Caco-2 (cell line): ENCODE results near the gene SIT1. TPM values are rescaled to one million over a fixed set of nuclear protein-coding genes. Genes with fewer than 3 reads are reported as not detected.

Experiments
- BruUV-seq: library from RNA; stranded (reverse); fragments of 400-500 nt; replicated peaks from 2 replicates; lab custom pipeline; 2021; lab: Mats Ljungman, UMichigan
- CTCF ChIA-PET: fragments of 300-600 bp; sonication (Branson Sonifier 250); formaldehyde crosslinking; loops from one replicate; lab custom pipeline; 2022; ENCODE audit warnings: antibody characterized with exemption; lab: Charles Lee
- POLR2A ChIA-PET: fragments of 300-600 bp; sonication (Branson Sonifier 250); formaldehyde crosslinking; loops from one replicate; lab custom pipeline; 2022; ENCODE audit warnings: antibody characterized with exemption; lab: Charles Lee
- DNase-seq, 2 experiments: peaks; one replicate each; pipeline versions ENCODE4 v3.0.0 to v3.0.0-alpha.2; 2020 to 2022
- H3K27me3 ChIP-seq: replicated peaks from 2 replicates; pipeline ENCODE4 v1.6.0; 2011; ENCODE audit warnings: low read length; ENCODE audit not compliant: control insufficient read depth, insufficient read depth
- H3K36me3 ChIP-seq: 2 replicates; pipeline ENCODE4 v1.5.1; 2011; ENCODE audit warnings: low read length; ENCODE audit not compliant: control insufficient read depth, insufficient read depth
- H3K4me1 ChIP-seq: fragments of 250-450 bp; sonication (Bioruptor Pico); 2 replicates; pipeline ENCODE4 v1.5.1; 2020; ENCODE audit warnings: mild to moderate bottlenecking
- H3K4me3 ChIP-seq: 2 replicates; pipeline ENCODE4 v1.5.1; 2011; ENCODE audit warnings: low read depth, mild to moderate bottlenecking, control low read depth, low read length
- H3K9me3 ChIP-seq: fragments of 250-450 bp; sonication (Bioruptor Pico); 2 replicates; pipeline ENCODE4 v1.5.1; 2020; ENCODE audit warnings: mild to moderate bottlenecking, moderate library complexity
- H3K27ac Mint-ChIP-seq: one replicate; pipeline ENCODE4 v1.8.0; 2022; ENCODE audit warnings: mixed read lengths; ENCODE audit not compliant: unreplicated experiment
- H3K27me3 Mint-ChIP-seq: one replicate; pipeline ENCODE4 v1.8.0; 2022; ENCODE audit warnings: mixed read lengths; ENCODE audit not compliant: insufficient read depth, unreplicated experiment
- H3K36me3 Mint-ChIP-seq: one replicate; pipeline ENCODE4 v1.8.0; 2022; ENCODE audit warnings: mild to moderate bottlenecking, mixed read lengths; ENCODE audit not compliant: insufficient read depth, unreplicated experiment
- H3K4me1 Mint-ChIP-seq: one replicate; pipeline ENCODE4 v1.8.0; 2022; ENCODE audit warnings: low read depth, mixed read lengths; ENCODE audit not compliant: unreplicated experiment
- H3K4me3 Mint-ChIP-seq: one replicate; pipeline ENCODE4 v1.8.0; 2022; ENCODE audit warnings: mild to moderate bottlenecking, moderate library complexity, mixed read lengths; ENCODE audit not compliant: unreplicated experiment
- H3K9me3 Mint-ChIP-seq: one replicate; pipeline ENCODE4 v1.8.0; 2022; ENCODE audit warnings: mixed read lengths; ENCODE audit not compliant: unreplicated experiment
- intact Hi-C: fragments of 100-400 bp; cut with micrococcal nuclease; formaldehyde crosslinking; loops from one replicate; pipeline ENCODE4 v1.10.0; 2022; ENCODE audit not compliant: unreplicated experiment
- total RNA-seq: library from RNA; stranded (reverse); gene quantifications from 2 replicates; pipeline ENCODE4 v1.2.3, GENCODE V29; 2022
- TF ChIP-seq, protein P1 (sequence below), 2 experiments: fragments of 200-600 bp in 1 of 2; IDR thresholded peaks; 1 replicate in 1 of 2; 2 replicates in 1 of 2; pipeline versions ENCODE4 v1.5.1 to v1.8.0; 2011 to 2022; ENCODE audit warnings: antibody characterized with exemption in 1 of 2, control low read depth in 1 of 2, inconsistent platforms in 1 of 2, low read depth in 1 of 2, low read length in 1 of 2, mild to moderate bottlenecking in 1 of 2, moderate library complexity in 1 of 2; ENCODE audit not compliant: insufficient read depth in 1 of 2, severe bottlenecking in 1 of 2, unreplicated experiment in 1 of 2

SIT1 gene
- total RNA-seq, 1 experiment from 2014 or later, result not detected

DNA sequence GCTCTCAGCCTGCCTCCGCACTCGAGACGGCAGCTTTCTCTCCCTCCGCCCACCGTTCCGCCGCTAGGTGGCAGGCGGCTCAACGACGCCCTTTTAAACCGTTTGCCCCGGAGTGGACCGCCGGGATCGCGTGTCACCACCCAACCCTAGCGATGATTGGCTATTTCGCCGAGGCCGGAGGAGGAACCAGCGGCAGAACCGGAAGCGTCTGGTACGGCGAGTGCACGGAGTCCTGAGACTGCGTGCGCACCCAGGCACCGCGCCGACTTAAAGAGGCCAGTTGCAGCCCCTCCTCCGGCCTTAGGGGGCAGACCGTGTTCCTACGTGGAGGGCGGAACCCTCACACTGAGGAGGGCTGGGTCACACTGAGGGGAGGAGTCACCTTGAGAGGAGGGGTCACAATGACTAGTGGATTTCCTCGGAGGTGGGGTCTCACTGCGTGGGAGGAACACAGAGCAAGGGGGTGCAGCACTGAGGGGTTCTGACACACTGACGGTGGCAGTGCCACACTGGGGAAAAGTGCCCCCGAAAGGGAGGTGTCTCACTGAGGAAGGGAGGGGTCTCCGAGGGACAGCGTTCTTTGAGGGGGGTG, 46.6 kb downstream of the SIT1 start:
- Mint-ChIP-seq H3K27me3 (no peaks in the 10 kb centered on the region), H3K27ac (peak overlapping the region; percentile 99)

DNA sequence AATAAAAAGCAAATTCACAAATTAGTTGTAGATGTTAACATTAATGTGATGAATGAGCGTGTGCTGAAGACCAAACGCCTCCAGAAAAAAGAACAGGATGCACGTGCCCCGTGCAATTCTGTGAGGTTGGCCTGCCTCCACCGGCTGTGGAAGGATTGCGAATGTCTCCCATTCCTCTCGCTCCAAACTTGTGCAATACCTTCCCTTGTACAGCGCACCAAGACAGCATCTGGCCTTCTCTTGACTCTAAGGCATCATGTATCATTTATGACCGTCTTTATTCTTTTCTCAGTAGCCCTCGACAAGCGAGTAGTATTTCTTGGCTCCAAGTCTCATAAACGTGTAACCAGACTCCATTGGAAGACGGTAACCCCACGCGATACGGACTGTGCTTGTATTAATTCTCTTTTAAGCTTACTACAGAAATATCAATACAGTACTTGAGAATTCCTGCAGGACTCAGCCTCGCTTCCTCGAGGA, 47.2 kb downstream of the SIT1 start:
- intact Hi-C loops, result loop anchor here (5.0 kb wide), 2 partner anchors 41 to 491 kb away; a partner anchor contains a TSS
- H3K9me3 Mint-ChIP-seq, result no peaks in the 10 kb centered on the region
- TSS peak; percentile 90 for BruUV-seq
- Histone ChIP-seq H3K4me1 (peaks cover 21% of the 10 kb centered on the region), H3K9me3 (no peaks in the 10 kb centered on the region), H3K27me3 (no peaks in the 10 kb centered on the region), H3K36me3 (no peaks in the 10 kb centered on the region), H3K4me3 (peak overlapping the region; percentile 48)
- peak; percentile 65 to 69 for DNase-seq
- peak overlapping the region; percentile 99 for H3K27ac Mint-ChIP-seq
- ChIA-PET POLR2A (interaction anchor here (0.5 to 1.6 kb wide), 9 partner anchors 16 to 129 kb away, joined by 3 to 10 read pairs (median 5); partner anchors contain the start of genes ARHGEF39, CCDC107, CREB3 and RMRP), CTCF (interaction anchor here (0.6 to 1.3 kb wide), 21 partner anchors 9 to 442 kb away, joined by 3 to 24 read pairs (median 4); partner anchors contain the start of genes ARHGEF39, CCDC107, CREB3 and FAM221B)
- peaks cover 23% of the 10 kb centered on the region for H3K4me1 Mint-ChIP-seq
- H3K4me3 Mint-ChIP-seq, result peak overlapping the region; percentile 99
- TF ChIP-seq, protein P1, sequence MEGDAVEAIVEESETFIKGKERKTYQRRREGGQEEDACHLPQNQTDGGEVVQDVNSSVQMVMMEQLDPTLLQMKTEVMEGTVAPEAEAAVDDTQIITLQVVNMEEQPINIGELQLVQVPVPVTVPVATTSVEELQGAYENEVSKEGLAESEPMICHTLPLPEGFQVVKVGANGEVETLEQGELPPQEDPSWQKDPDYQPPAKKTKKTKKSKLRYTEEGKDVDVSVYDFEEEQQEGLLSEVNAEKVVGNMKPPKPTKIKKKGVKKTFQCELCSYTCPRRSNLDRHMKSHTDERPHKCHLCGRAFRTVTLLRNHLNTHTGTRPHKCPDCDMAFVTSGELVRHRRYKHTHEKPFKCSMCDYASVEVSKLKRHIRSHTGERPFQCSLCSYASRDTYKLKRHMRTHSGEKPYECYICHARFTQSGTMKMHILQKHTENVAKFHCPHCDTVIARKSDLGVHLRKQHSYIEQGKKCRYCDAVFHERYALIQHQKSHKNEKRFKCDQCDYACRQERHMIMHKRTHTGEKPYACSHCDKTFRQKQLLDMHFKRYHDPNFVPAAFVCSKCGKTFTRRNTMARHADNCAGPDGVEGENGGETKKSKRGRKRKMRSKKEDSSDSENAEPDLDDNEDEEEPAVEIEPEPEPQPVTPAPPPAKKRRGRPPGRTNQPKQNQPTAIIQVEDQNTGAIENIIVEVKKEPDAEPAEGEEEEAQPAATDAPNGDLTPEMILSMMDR (IDR thresholded peaks at IDR 0.05; ENCODE audit: insufficient read depth in 1 of 2, low read depth in 1 of 2, low read length in 1 of 2, severe bottlenecking in 1 of 2, unreplicated experiment in 1 of 2), result no peak
- peaks cover 17% of the 10 kb centered on the region for H3K36me3 Mint-ChIP-seq
- H3K27me3 Mint-ChIP-seq, result no peaks in the 10 kb centered on the region

More for the DNA sequence above, 46.6 kb downstream of the SIT1 start:
- BruUV-seq, result no TSS peak
- peak; percentile 99 to 100 for DNase-seq
- H3K4me1 Mint-ChIP-seq, result peaks cover 23% of the 10 kb centered on the region
- H3K36me3 ChIP-seq, result no peaks in the 10 kb centered on the region
- H3K36me3 Mint-ChIP-seq, result peaks cover 17% of the 10 kb centered on the region
- no peaks in the 10 kb centered on the region for H3K9me3 Mint-ChIP-seq
- CTCF ChIA-PET, result interaction anchor here (0.6 to 1.3 kb wide), 22 partner anchors 9 to 443 kb away, joined by 3 to 24 read pairs (median 4); partner anchors contain the start of genes ARHGEF39, CCDC107, CREB3 and FAM221B
- no peaks in the 10 kb centered on the region for H3K27me3 ChIP-seq
- peak overlapping the region; percentile 92 for H3K4me3 ChIP-seq
- intact Hi-C loops, result loop anchor here (1.0 to 5.0 kb wide), 5 partner anchors 42 to 492 kb away; partner anchors contain the start of genes CREB3 and TLN1
- POLR2A ChIA-PET, result interaction anchor here (0.5 to 1.6 kb wide), 9 partner anchors 16 to 128 kb away, joined by 3 to 10 read pairs (median 5); partner anchors contain the start of genes ARHGEF39, CCDC107, CREB3 and RMRP
- H3K9me3 ChIP-seq, result no peaks in the 10 kb centered on the region
- TF ChIP-seq, protein P1 (IDR thresholded peaks at IDR 0.05; ENCODE audit: insufficient read depth in 1 of 2, low read depth in 1 of 2, low read length in 1 of 2, severe bottlenecking in 1 of 2, unreplicated experiment in 1 of 2), result peak; percentile 78 to 83
- H3K4me3 Mint-ChIP-seq, result peak overlapping the region; percentile 99
- H3K4me1 ChIP-seq, result peaks cover 16% of the 10 kb centered on the region
